ENCODE results near the gene TSBP1.

TSBP1 gene, protein sequence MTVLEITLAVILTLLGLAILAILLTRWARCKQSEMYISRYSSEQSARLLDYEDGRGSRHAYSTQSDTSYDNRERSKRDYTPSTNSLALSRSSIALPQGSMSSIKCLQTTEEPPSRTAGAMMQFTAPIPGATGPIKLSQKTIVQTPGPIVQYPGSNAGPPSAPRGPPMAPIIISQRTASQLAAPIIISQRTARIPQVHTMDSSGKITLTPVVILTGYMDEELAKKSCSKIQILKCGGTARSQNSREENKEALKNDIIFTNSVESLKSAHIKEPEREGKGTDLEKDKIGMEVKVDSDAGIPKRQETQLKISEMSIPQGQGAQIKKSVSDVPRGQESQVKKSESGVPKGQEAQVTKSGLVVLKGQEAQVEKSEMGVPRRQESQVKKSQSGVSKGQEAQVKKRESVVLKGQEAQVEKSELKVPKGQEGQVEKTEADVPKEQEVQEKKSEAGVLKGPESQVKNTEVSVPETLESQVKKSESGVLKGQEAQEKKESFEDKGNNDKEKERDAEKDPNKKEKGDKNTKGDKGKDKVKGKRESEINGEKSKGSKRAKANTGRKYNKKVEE

DNA sequence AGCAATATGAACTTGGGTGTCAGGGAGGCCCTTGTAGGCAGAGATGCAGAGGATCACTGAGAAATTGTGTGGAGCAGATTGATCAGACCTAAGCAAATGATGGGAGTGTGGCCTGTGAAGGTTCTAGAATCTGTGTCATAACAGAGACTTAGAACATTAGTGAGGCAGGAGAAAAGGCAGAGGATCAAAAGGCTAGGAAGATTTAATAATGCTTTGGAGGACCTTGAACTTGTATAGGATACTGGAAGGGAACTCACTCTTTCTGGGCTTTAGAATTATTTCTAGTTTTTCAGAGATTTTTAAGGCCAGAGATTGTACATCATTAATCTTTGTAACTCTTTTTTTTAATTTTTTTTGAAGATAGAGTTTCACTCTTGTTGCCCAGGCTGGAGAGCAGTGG lies at the start of gene TSBP1:
Gene TSBP1, minus strand, starts transcription at position 101 of the 400 bp plus-strand sequence. CDS start 197 bp downstream, outside the sequence.
- no peak for DNase-seq

DNA sequence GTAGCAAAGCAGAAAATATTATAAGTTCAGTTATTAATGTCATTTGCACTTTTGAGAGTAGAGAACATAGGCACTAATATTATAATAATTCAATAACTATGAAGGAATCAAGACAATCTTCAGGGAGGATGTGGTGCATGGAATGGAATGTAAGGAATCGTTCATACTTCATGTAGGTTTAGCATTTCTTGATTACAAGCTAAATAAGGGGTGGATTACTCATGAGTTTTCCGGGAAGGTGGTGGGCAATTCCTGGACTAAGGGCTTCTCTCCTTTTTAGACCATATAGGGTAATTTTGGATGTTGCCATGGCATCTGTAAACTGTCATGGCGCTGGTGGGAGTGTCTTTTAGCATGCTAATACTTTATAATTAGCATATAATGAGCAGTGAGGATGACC lies 44.3 kb upstream of the TSBP1 start:
- DNase-seq = no peak

DNA sequence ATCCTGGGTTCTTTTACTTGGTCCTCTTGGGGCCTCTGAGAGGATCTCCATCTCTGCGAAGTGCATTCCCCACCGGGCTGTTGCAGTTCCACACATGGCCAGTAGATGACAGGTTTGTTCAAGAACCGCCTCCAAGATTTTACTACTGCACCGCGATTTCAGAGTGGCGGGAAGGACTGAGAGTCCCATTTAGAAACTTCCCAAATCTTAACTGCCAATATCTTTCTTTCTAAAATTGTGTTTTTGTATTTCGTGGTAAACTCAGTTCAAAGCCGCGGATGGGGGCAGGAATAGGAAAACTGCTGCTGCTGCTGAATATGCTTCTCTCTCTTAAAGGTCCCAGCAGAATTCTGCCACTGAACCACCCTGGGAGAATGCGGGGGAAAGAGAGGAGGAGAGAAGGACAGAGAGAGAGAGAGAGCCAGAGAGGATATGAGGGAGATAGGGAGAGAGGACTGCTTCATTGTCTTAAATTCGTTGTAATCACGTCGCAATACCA lies 43.9 kb upstream of the TSBP1 start:
- DNase-seq = peak; percentile 25

DNA sequence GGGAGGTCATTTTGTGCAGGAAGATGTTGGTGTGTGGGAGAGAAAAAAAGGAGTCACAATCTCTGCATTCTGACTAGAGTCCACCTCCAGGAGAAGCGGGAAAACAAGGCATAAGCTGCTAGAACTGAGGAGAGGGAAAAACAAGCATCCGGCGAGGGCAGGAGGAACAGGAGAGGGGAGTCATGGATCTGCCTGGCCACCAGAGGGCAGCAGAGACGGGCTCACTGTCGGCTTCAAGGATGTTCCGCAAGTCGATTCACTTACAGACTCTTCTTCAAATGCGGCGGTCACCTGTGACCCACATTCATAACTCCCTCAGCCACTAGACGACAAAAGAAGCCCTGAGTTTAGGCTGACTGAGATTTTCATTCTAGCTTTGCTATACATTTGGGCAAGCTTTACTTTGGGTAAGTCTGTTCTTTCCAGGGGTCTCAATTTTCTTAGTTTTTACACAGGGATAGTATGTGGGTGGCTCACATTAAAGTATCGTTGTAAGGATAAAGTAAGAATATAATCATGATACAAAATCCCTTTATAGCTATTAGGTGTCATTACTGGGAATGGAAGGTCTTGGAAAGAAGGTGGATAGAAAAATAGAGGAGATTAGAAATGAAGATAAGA lies 41.8 kb upstream of the TSBP1 start:
- DNase-seq = peak; percentile 57

DNA sequence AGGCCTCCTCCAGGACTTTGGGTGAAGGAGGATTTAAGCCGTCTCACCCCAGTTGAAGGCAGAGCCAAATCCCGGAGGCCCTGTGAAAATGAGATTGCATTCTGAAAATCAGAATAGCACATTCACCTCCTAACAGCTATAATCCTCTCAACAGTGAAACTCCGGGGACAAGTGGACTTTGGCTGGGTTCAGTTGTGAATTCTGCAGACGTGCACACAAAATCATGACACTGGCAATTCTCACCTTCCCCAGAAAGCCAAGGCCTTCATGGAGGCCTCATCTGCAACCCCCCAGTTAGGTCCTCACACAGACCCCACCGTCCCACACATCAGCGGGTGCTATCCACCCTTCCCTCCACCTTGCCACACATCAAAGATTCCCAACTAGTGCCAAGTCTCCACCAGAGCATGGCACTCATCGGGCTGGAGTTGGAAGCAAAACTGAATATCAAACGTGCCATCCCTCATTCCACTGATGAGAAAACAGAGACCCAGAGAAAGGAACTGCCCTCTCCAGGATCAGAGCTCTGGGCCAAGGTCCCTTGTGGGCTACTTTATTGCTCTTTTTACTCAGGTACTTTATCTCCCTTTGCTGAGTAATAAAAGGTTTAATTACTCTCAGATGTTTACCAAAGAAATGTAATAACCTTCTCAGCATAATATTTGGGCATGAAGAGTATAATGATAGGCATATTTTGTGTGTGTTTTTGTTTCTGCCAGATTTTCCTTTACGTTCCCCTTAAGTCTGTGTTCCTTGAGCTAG lies 40.0 kb upstream of the TSBP1 start:
- no peak for DNase-seq

DNA sequence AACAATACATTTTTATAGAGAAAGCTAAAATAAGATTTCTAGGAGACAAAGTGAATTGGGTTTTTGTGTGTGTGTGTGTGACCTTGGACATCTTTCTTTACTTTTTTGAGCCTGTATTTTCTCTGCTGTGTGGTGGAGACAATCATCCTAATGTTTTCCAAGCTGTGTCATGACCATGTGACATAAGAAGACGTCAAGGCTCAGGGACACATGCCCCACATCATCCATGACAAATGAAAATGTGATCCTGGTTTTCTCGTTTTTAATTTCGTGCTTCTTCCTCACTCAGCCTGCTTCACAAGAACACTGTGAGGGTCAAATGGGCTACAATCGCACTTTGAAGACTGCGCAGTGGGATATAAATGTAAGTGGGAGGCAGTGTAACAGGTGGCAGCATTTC lies 39.2 kb upstream of the TSBP1 start:
- DNase-seq = no peak

DNA sequence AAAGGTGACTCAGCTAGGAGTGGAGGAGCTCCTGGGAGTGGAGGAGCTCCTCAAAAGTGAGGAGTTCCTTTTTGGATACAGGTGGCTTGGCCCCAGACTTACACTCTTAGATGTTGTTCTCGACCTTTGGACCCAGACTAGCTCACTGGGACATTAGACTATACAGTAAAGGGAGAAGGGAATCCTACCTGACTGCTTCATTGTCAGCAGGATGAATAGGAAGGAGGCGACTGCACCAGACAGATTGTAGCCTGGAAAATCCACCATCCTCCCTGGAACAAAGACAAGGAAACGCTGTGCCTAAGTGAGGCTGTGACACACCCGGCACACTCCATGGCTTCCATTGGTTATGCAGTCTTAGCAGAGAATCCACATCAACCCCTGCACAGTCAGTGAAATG lies 35.2 kb upstream of the TSBP1 start, which contains the start of gene BTNL2:
Gene BTNL2, minus strand, starts transcription at position 325 of the 400 bp plus-strand sequence. Its CDS starts 58 bp downstream, at position 267.
- DNase-seq = no peak

DNA sequence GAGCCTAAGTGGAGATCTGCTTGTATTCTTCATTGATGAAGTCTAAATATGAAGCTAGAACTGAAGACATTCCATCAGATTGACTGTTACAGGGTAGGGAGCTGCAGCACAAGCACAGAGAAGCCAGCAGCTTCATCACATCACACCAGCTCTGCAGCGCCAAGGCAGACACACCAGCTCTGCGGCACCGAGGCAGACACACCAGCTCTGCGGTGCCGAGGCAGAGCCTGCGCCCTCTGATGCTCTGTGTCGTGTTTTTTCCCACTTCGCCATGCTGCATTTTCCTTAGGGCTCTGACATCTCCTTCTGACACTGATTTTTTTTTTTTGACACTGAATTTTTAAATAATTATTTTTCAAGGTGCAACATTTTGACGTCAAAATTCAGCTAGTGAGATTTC lies 34.5 kb upstream of the TSBP1 start:
- DNase-seq = no peak

DNA sequence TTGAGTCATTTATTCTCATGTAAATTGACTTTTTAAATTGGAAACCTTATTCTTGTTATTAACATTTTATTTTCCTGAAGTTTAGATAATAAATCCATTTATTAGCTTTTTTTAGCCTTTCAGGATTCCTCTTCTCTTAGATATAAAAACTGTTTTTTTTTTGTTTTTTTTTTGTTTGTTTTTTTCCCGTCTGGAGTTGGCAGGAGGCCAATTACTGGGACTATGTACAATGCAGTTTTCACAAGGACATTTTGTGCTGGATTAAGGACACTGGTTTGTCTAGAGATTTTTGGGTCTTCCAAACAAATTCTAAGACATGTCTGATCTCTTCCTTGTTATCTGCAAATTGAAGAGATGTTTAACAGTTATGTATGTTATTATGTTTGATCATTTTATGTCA lies 34.0 kb upstream of the TSBP1 start:
- no peak for DNase-seq

DNA sequence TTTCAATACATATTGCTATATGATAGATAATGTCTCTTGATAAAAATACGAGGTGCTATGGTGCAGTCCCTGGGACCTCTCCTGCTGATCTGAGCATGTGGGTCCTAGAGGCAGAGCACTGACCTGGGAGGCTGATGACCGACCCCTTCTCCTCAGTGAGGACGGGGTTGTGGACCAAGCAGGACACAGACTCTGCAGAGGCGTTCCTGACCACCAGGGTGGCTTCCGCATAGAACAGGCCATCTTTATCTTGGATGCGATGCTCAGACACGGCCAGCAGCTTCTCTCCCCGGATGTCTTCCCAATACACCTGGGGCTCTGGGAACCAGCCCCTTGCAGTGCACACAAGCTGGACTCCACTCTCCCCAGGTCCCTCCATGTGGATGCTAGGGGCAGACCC lies 31.1 kb upstream of the TSBP1 start:
- no peak for DNase-seq

DNA sequence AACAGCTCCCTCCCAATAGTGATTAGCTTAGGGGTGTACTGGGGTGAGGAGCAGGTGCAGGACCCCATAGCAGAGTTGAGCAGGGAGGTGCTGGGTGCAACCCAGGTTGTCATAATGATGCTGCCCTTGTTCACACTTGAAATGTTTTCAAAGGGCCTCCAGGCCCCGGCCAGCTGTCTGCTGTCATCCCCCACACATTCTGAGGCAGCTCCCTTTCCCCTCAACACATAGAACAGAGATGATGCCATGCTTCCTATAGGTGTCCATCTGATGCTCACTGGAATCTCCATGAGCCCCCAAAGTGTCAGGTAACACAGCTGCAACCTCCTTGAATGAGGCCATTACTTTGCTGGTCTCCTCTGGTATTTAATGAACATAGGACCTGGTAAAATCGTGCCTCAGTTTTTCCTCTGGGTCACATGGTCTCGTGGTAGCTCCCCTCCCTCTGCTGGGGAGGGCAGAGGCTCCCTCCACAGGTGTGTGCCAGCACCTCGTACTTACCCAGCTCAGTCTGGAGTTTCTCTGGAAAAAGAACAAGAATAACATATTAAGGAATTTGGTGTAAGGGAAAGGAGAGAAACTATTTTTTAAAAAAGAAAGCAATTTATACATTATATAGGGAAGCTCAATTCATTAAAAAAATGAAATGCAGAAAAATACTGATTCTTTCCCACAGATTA lies 29.7 kb upstream of the TSBP1 start:
- no peak for DNase-seq

DNA sequence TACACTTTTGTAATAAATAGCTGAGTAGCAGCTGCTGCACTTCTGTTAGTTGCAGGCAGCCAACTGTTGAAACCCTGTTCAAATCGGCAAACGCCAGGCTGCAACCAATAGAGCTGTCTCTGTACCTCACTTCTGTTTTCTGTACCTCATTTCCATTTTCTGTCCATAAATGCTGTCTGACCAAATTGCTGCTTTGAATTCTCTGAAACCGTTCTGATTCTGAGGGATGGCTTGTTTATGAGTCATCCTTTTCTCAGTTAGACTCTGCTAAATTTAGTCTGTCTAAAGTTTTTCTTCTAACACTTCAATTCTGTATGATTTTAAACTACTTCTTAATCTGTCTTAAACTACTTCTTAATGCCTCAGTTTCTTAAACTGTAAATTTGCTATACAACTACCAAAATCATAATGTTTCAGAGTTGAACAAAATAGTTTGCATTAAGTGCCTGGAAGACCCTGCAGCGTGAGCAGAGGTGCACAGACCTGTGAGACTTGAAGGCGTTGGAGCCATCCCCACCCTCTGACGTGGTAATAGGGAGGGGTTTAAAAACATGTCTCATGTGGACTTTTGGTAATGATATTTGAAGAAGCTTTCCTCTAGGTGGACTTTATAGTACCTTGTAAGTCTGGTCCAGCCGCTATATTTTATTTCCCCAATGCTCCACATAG lies 25.7 kb upstream of the TSBP1 start:
- DNase-seq = no peak

DNA sequence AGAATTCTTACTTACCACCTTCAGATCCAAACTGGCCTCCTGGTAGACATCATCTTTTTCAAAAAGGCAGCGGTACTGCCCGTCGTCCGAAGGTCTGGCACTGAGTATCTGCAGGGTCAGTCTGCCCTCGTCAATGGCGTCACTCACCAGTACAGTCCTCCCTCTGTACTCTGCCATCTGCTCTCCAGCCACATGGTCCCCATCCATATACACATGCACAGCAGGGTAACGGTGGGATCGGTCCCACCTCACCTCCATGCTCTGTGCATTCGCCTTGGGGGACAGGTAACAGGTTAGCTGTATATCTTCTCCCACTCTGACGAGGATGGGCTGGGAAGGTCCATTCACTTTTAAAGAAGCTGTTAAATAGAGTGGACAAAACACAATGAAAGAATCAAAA lies 24.3 kb upstream of the TSBP1 start:
- no peak for DNase-seq

DNA sequence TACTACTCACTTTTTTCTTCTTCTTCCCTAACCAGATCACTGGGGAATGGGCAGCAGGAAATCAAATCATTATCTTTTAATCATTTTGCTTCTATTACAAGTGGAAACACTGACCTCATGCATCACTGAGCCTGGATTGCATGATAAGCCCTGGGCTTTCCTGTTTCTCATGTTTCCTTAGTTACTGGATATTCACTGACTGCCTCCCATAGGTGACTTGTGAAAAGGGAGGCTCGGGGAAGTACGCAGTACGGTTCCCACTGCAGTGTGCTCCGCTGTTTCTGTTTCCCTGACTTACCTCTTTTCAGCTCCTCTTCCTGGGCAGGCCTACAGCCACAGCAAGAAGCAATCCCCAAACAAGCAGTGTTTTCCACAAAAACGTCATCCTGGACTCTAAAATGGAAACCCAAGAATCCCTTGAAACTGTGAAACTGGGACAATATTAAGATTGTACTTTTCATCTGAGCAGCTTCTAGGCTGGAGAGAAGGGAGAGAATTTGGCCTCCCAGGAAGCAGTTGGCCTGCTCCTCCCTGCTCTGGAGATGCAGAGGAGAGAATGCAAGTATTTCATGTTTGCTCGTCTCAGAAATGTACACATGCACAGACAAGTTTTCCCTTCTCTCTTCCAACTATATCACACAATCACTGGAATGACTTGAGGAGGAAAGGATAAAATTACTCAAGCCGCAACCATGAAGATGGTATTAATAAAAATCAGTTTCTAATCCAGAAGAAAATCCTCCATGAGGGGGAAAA lies 22.1 kb upstream of the TSBP1 start:
- no peak for DNase-seq

DNA sequence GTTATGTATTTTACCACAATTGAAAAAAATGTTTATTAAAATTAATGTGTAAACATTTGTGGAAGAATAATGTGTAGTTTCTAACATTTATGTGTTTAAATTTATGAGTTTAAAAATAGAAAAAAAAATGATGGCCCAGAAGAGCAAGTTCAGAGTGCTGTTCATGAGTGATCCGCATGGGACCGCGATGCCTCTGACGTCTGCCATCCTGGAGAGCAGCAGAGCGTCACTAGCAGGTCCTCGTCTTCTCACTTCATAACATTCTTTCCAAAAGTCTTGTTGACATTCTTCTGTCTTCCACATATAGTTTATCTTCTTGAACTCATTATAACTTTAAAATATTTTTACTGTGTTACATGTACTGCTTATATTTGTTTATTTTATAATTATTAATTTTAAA lies 19.8 kb upstream of the TSBP1 start:
- no peak for DNase-seq

DNA sequence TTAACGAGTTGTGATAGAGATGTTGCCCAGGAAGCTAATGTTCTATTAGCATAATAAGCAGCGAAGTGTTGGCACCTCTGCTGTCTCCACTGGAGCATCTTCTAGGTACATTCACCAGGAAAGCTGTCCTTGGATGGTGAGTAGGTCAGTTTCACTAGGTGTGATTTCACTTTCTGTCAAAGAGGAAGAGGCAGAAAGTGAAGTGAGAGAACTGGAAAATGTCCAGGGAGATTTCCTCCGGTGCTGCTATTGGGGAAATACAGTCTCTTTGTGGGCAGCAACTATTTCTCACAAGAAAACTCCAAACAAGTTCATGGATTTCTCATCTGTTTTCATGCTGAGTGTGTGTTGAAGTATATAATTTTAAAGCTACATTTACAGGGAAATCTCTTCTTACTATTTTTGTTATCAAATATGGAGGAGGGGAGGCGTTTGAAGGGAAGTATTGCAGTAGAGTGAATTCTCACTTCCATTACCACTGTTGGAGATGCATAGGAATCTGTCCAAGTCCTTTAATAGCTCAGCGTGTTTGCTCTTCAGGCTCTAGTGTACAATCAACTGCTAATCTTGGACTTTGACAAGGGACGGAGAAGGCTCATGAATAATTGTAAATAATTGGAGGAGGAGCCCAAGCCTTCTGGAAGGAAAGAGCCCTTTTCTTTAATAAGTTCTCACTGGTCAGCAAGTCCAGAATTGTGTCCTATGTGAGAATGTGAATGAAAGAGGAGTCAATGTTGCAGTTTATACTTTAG lies 16.1 kb upstream of the TSBP1 start:
- DNase-seq = no peak

DNA sequence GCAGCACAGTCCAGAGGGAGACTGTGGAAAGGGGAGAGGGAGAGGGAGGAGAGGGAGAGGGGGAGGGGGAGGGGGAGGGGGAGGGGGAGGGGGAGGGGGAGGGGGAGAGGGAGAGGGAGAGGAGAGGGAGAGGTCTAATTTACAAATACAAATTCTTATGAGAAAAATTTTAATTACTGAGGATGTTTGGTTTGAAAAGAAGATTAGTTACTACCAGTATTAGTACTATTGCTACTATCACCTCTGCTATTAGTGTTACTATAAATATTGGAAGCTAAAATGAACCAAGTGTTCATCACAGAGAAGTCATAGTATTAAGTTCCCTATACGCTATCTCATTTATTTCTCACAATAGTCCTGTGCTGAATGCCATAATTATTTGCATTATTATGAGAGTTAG lies 14.3 kb upstream of the TSBP1 start:
- DNase-seq = no peak

DNA sequence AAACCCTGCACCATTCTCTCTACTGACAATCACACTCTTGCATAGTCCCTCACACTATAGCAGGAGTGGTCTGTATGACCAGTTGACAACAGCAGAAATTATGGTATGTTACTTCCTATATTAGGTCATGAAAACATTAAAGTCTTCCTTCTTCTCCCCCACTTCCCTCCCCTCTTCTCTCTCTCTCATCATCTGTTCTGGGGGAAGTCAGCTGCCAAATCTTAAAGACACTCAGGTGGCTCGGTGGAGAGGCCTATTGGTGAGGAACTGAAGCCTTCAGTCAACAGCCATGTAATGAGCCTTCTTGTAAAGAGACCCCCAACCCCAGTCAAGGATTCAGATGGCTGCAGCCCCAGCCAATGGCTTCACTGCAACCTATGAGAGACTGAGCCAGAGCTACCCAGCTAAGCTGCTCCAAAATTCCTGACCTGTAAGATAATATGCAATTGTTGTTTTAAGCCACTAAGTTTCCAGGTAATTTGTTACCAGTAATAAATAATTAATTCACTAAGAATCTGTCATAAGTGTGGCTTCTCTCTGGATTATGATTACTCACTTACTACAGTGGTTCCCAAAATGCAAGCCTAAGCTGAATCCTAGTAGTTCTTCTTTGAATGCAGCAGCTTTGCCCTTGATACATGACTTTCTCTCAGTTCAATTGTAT lies 11.2 kb upstream of the TSBP1 start:
- no peak for DNase-seq

DNA sequence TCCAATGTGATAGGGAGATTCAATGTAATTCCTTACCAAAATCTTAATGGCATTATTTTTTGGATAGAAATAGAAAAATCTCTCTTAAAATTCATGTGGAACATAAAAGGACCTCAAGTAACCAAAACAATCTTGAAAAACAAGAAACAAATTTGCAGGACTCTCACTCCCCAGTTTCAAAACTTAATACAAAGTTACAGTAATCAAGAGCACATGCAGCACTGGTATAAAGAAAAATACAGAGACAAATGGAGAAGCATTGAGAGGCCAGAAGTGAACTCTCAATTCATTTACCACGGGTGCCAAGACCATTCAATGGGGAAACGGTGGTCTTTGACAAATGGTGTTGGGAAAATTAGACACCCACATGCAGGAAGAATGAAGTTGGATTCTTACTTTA lies 7.8 kb upstream of the TSBP1 start:
- DNase-seq = no peak
